Neural crest cell (in vitro differentiated cells): ENCODE measurements around the gene SHE. TPM values are rescaled to one million over a fixed set of nuclear protein-coding genes. Genes with fewer than 3 reads are reported as not detected.
"Not testable (repeated sequence)": the region's sequence is repeated elsewhere in the genome, so short reads cannot be mapped to it uniquely, and the experiment has no call there.

ENCODE experiments used
- DNase-seq: peaks from one replicate; pipeline ENCODE4 v3.0.0; 2021; ENCODE audit warnings: low read depth, mixed read lengths, low spot score
- H3K27ac Mint-ChIP-seq: one replicate; pipeline ENCODE4 v1.8.0; 2021; ENCODE audit warnings: mild to moderate bottlenecking, mixed read lengths; ENCODE audit not compliant: unreplicated experiment
- H3K27me3 Mint-ChIP-seq: 2 replicates; pipeline ENCODE4 v1.8.0; 2021; ENCODE audit warnings: low read depth, mild to moderate bottlenecking, mixed read lengths
- H3K36me3 Mint-ChIP-seq: 2 replicates; pipeline ENCODE4 v1.8.0; 2021; ENCODE audit warnings: low read depth, mild to moderate bottlenecking, mixed read lengths
- H3K4me1 Mint-ChIP-seq: 2 replicates; pipeline ENCODE4 v1.8.0; 2021; ENCODE audit warnings: mixed read lengths
- H3K4me3 Mint-ChIP-seq: one replicate; pipeline ENCODE4 v1.8.0; 2021; ENCODE audit warnings: mild to moderate bottlenecking, mixed read lengths
- H3K9me3 Mint-ChIP-seq: 2 replicates; pipeline ENCODE4 v1.8.0; 2021; ENCODE audit warnings: mixed read lengths
- CTCF ChIP-seq: fragments of 200-600 bp; sonication (generic); conservative IDR thresholded peaks from 2 replicates; pipeline ENCODE4 v1.5.0; 2021; ENCODE audit warnings: antibody characterized with exemption, mild to moderate bottlenecking
- total RNA-seq: library from RNA; stranded (reverse); gene quantifications from 2 replicates; pipeline ENCODE4 v1.2.1, GENCODE V29; 2021

Gene SHE
- total RNA-seq, 1 donor from 2014 or later = 0.19 TPM

DNA sequence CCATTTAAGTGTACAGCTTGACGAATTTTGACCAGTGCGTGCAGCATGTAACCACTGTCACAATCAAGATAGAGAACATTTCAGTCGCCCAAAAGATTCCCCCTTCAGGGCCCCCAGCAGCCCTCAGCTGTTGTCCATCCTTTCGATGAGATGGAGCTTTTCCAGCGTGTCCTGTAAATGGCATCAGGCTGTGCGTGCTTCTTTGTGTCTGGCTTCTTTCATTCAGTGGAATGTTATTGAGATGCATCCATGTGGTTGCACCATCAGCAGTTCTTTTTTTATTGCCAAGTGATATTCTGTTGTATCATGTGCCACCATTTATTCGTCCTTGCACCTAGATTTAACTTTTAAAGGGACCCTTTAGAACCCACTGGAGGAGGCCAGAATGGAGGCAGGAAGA lies 34.4 kb upstream of the SHE start:
- Mint-ChIP-seq H3K27ac (no peak overlapping the region), H3K9me3 (no peaks in the 10 kb centered on the region), H3K4me3 (no peak overlapping the region), H3K36me3 (no peaks in the 10 kb centered on the region), H3K27me3 (peaks cover 20% of the 10 kb centered on the region), H3K4me1 (peaks cover 6% of the 10 kb centered on the region)
- DNase-seq = no peak
- TF ChIP-seq CTCF = no peak

DNA sequence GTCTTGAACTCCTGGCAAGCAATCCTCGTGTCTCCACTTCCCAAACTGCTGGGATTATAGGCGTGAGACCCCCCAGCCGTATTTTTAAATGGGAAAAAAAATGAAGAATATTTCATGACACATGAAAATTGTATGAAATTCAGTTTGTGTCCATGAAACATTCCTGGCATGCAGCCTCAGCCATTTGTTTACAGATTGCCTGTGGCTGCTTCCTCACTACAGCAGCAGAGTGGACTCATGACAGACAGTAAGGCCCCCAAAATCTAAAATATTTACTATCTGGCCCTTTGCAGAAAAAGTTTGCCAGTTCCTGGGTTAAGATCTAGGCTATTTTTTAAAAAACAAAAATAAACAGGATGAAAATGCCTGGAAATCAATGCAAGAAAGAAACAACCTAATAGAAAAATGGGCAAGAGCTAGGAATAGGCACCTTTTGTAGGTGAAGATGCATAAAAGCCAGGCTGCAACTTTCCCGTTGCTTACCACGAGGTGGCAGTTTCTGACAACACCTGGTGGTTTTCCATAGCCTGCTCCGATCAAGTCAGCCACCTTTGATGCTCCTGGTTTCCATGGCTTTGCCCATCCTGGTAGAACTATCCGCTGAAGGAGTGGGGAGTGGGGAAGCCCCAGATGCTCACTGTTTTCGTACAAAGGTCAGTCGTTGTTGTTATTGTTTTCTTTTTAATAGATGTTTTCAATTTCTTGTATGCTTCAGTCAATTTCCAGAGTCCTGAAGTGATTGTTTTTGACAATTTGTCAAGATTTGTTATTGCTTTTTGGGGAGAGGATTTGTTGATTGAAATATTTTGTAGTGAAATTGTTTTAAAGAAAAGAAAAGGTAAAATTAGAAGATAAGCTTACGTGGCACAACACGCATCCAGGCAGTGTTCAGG lies 32.0 kb upstream of the SHE start:
- Mint-ChIP-seq H3K27me3 (peaks cover 12% of the 10 kb centered on the region), H3K27ac (no peak overlapping the region), H3K9me3 (no peaks in the 10 kb centered on the region), H3K4me1 (peaks cover 6% of the 10 kb centered on the region), H3K4me3 (no peak overlapping the region), H3K36me3 (no peaks in the 10 kb centered on the region)
- TF ChIP-seq CTCF = peak; percentile 64
- no peak for DNase-seq

GRCh38 chr1:154531950-154532349 lies 29.7 kb upstream of the SHE start:
- not testable (repeated sequence) for H3K27me3 Mint-ChIP-seq, H3K27ac Mint-ChIP-seq, DNase-seq, H3K9me3 Mint-ChIP-seq, H3K4me1 Mint-ChIP-seq, H3K4me3 Mint-ChIP-seq, H3K36me3 Mint-ChIP-seq

DNA sequence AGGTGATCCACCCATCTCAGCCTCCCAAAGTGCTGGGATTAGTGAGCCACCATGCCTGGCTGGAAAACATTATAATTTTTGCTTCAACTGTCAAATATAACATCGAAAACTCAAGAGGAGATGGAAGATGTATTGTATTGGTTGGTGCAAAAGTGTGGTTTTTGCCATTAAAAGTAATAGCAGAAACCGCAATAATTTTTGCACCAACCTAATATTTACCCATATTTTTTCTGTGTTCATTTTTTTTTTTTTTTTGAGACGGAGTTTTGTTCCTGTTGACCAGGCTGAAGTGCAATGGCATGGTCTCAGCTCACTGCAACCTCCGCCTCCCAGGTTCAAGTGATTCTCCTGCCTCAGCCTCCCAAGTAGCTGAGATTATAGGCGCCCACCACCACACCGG lies 27.1 kb upstream of the SHE start:
- TF ChIP-seq CTCF = no peak
- Mint-ChIP-seq H3K4me3 (no peak overlapping the region), H3K27ac (no peak overlapping the region), H3K4me1 (peaks cover 2% of the 10 kb centered on the region), H3K36me3 (no peaks in the 10 kb centered on the region), H3K27me3 (no peaks in the 10 kb centered on the region), H3K9me3 (no peaks in the 10 kb centered on the region)
- no peak for DNase-seq

DNA sequence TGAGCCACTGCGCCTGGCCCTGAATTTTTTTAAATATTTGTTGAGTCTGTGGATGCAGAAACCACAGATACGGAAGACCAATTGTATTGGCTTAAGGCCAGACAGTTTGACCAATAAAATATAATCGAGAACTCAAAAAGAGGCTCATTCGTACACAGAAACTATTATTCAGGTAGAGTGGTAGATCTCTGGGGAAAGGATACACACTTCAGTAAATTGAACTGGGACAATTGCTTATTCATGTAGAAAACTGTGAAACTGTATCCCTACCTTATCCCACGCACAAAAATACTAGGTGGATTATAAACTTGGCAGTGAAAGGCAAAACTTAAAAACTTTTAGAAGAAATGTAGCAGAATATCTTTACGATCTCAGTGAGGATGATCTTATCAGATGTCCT lies 25.0 kb upstream of the SHE start:
- no peaks in the 10 kb centered on the region for H3K9me3 Mint-ChIP-seq
- H3K27me3 Mint-ChIP-seq = no peaks in the 10 kb centered on the region
- H3K4me3 Mint-ChIP-seq = no peak overlapping the region
- H3K27ac Mint-ChIP-seq = no peak overlapping the region
- no peak for TF ChIP-seq CTCF
- H3K4me1 Mint-ChIP-seq = no peaks in the 10 kb centered on the region
- no peak for DNase-seq
- H3K36me3 Mint-ChIP-seq = no peaks in the 10 kb centered on the region

- TF ChIP-seq CTCF = no peak
- no peaks in the 10 kb centered on the region for H3K36me3 Mint-ChIP-seq
- H3K9me3 Mint-ChIP-seq = no peaks in the 10 kb centered on the region
- no peaks in the 10 kb centered on the region for H3K27me3 Mint-ChIP-seq
- H3K4me1 Mint-ChIP-seq = no peaks in the 10 kb centered on the region
- H3K27ac Mint-ChIP-seq = no peak overlapping the region
- no peak for DNase-seq
- H3K4me3 Mint-ChIP-seq = no peak overlapping the region
Measured at GRCh38 chr1:154524881-154525280, 22.7 kb upstream of the SHE start.
